ENCODE data around the gene IQCE.

GRCh38 chr7:2601065-2601464, 42.3 kb downstream of the IQCE start:
- TF ChIP-seq, protein P1, sequence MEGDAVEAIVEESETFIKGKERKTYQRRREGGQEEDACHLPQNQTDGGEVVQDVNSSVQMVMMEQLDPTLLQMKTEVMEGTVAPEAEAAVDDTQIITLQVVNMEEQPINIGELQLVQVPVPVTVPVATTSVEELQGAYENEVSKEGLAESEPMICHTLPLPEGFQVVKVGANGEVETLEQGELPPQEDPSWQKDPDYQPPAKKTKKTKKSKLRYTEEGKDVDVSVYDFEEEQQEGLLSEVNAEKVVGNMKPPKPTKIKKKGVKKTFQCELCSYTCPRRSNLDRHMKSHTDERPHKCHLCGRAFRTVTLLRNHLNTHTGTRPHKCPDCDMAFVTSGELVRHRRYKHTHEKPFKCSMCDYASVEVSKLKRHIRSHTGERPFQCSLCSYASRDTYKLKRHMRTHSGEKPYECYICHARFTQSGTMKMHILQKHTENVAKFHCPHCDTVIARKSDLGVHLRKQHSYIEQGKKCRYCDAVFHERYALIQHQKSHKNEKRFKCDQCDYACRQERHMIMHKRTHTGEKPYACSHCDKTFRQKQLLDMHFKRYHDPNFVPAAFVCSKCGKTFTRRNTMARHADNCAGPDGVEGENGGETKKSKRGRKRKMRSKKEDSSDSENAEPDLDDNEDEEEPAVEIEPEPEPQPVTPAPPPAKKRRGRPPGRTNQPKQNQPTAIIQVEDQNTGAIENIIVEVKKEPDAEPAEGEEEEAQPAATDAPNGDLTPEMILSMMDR (IDR thresholded peaks at IDR 0.05): no peak
- TF ChIP-seq EP300 (IDR thresholded peaks at IDR 0.05) (no peak), POLR2A (IDR thresholded peaks at IDR 0.05) (no peak)
